Measurements from ENCODE around the gene SBF2.

SBF2 gene

GRCh38 chr11:9852465-9852864 is 441.6 kb downstream of the SBF2 start:
- DNase-seq (ENCODE audit: low read depth), result no peak

GRCh38 chr11:9851366-9851765 is 442.7 kb downstream of the SBF2 start:
- DNase-seq (ENCODE audit: low read depth), result no peak

DNA sequence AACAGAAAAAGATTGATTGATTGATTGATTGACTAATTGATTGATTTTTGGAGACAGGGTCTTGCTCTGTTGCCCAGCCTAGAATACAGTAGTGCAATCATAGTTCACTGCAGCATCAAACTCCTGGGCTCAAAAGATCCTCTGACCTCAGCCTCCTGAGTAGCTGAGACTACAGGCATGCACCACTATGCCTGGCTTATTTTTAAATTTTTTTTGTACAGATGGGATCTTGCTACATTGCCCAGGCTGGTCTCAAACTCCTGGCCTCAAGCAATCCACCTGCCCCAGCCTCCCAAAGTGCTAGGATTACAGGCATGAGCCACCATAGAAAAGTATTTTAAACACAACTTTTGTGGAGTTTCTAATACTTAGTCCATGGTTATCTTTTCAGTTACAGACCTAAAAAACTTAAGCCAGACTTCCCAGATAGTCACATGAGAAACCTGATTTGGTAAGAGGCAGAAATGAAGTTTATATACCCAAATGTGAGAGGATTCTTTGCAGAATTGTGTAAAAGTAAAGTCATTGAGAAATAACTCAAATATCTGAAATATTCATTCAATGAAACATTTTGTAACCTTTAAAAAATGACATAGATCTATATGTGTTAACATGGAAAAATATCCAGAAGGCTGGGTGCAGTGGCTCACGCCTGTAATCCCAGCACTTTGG is 443.7 kb downstream of the SBF2 start:
- DNase-seq (ENCODE audit: low read depth), result no peak

- no peak for DNase-seq (ENCODE audit: low read depth)
Observed at GRCh38 chr11:9849389-9849788, 444.6 kb downstream of the SBF2 start.

DNA sequence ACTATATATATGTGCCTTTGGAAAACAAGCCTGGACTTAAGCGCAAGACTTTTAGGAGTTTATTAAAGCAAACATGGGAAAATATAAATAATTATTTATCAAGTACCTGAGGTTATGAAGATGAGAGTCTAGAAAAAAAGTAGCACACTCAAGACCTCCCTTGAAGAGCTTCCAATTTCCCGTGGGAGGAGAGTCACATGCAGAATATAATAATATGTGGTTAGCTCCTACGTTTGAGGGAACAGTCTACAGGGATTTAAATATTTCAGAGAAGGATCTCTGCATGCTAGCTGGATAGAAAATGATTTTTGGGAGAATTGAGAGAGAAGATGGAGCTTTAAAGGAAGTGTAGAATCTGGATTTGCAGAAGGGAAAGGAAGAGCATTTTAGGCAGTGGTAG is 446.4 kb downstream of the SBF2 start:
- DNase-seq (ENCODE audit: low read depth), result no peak

- DNase-seq (ENCODE audit: low read depth), result no peak
Observed at GRCh38 chr11:9842923-9843322, 451.1 kb downstream of the SBF2 start.

GRCh38 chr11:9840460-9841004 is 453.5 kb downstream of the SBF2 start:
- DNase-seq (ENCODE audit: low read depth), result no peak

- DNase-seq (ENCODE audit: low read depth), result no peak
Observed at GRCh38 chr11:9839550-9839949, 454.5 kb downstream of the SBF2 start.

DNA sequence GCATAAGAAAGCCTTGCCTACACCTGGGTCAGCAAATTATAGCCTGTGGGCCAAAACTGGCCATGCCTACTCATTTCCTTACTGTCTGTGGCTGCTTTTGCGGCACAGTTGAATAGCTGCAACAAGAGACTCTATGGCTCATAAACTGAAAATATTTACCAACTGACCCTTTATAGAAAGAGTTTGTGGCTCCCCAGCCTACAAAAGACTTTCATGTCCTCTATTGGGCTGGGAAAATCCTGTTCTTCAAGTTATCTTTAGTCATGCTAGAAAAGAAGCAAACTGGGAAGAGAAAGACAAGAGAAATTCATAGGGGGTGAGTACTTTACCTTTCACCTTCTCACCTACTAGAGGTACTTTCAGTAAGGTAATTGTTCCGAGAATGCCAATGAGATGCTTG is 455.1 kb downstream of the SBF2 start:
- DNase-seq (ENCODE audit: low read depth), result no peak

- no peak for DNase-seq (ENCODE audit: low read depth)
Observed at GRCh38 chr11:9838229-9838628, 455.8 kb downstream of the SBF2 start.

DNA sequence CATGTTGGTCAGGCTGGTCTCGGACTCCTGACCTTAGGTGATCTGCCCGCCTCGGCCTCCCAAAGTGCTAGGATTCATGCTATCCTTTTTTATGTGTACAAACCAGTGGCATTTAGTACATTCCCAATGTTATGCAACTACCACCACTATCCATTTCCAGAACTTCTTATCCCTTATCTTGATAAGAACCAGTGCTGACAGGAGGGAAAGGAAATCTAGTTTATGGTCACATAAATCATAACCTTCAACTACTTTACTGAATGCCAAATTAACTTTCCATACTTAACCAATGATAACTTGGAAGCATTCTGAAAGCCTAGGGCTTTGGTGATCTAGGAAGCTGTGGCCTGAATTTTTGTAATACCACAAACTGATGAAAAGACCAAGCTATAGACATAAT is 459.7 kb downstream of the SBF2 start:
- DNase-seq (ENCODE audit: low read depth), result no peak

- no peak for DNase-seq (ENCODE audit: low read depth)
Observed at GRCh38 chr11:9831122-9831521, 462.9 kb downstream of the SBF2 start.

GRCh38 chr11:9827708-9828107 is 466.3 kb downstream of the SBF2 start:
- no peak for DNase-seq (ENCODE audit: low read depth)

GRCh38 chr11:9826390-9826789 is 467.6 kb downstream of the SBF2 start:
- DNase-seq (ENCODE audit: low read depth), result no peak

DNA sequence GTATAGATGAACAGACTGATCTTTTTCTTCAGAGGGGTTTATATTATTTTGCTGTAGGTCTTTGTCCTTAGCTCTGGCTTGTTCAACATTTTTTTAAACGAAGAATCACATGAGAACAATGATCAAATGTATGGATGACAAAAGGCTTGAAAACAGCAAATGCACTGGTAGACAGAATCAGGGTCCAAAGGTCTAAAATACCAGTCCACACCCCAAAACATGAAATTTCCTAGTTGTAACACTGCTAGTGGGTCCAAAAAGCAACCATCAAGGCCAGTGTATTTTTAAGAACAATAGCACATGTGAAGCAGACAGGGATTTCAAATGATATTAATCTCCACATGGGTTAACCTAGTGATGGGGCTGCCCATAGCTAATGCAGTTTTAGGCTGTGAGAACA is 468.1 kb downstream of the SBF2 start:
- no peak for DNase-seq (ENCODE audit: low read depth)

DNA sequence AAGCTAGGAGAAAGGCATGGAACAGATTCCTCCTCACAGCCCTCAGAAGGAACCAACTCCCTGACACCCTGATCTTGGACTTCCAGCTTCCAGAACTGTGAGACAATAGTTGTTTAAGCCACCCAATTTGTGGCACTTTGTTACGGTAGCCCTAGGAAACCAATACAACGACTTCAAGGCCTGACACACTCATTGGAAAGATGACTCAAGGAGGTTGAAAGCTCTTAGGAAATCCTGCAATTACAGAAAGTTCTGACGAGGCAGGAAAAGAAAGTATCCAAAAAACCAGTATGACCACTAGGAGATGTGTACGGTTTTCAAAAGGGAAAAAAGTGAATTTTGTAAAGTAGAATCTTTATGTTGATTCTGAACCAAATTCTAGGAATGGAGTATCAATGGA is 468.7 kb downstream of the SBF2 start:
- DNase-seq (ENCODE audit: low read depth), result no peak

DNA sequence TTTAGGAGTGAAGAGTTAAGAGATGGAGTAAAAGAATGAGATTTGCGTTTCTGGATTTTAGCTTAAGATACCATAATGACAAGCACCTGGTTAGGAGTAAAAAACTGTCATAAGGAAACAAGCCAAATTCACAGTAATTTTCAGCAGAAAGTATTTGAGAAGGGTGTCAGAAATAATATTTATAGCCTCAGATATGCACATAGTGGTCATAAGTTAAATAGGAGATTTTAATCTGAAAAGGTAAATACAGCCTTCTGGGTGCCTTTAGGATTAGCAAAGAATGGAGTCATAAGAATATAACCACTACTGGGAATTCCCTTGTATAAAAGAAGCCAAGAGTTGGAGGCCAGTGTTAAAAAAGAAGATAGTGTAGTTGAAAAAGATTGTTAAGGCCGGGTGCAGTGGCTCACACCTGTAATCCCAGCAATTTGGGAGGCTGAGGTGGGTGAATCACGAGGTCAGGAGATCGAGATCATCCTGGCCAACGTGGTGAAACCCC is 470.1 kb downstream of the SBF2 start:
- no peak for DNase-seq (ENCODE audit: low read depth)

GRCh38 chr11:9823439-9823838 is 470.6 kb downstream of the SBF2 start:
- DNase-seq (ENCODE audit: low read depth), result no peak

DNA sequence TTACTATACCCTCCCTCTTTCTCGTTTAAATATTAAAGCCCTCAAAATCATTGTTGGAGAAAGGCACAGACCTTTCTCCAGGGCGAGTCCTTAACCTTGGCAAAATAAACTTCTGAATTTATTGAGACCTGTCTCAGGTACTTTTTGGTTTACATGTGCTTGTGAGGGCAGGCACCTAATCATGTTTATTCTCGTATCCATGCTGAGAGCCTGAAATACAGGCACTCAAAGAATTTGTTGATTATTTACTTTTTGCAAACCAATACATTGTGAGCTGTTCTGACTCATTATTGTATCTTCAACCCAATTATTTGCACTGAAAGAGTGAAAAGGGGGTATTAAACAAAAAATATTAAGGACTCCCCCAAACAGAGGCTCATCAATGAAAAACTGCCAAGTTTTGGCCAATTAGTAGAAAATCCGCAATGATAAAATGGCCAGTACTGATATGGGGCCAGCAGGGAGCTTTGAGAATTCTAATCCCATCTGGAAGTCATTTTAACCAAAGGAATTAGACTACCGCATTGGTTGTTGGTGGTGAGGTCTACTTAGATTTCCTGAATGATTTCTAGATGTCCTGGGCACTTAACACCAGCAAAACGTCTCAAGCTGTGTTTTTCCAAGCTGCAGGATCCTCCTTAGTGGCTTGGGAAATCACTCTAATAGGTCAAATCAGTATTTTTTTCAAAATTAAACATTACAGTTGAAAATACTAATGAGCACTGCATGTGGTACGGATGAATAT is 472.8 kb downstream of the SBF2 start:
- DNase-seq (ENCODE audit: low read depth), result no peak

- DNase-seq (ENCODE audit: low read depth), result no peak
Observed at GRCh38 chr11:9820260-9820659, 473.8 kb downstream of the SBF2 start.

GRCh38 chr11:9817191-9817590 is 476.8 kb downstream of the SBF2 start:
- no peak for DNase-seq (ENCODE audit: low read depth)

- no peak for DNase-seq (ENCODE audit: low read depth)
Observed at GRCh38 chr11:9815486-9816136, 478.4 kb downstream of the SBF2 start.

DNA sequence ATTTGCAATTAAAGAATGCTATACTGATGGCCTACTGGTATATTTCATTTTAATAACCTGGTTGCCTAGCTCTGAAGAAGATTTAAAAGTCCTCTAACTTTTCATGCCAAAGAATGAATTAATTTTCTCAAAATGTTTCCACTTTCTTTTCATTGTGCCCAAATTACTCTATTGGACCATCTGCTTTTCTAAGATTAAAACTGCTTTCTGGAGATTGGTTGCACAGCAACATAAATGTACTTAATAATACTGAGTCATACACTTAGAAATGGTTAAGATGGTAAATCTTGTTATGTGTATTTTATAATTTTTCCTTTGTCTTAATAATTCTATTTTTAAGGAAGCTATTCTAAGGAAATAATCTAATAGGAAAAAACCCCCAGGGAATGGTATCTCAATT is 479.9 kb downstream of the SBF2 start:
- DNase-seq (ENCODE audit: low read depth), result no peak
